Activated CD8-positive, alpha-beta memory T cell treated with anti-CD3 and anti-CD28 coated beads for 1 hour (primary cell): ENCODE results near the gene CFAP299.
"Not testable (repeated sequence)": the region's sequence is repeated elsewhere in the genome, so short reads cannot be mapped to it uniquely, and the experiment has no call there.

ENCODE experiments used
- DNase-seq, 2 donors: peaks; one replicate each; pipeline ENCODE4 v3.0.0-alpha.2; 2020; ENCODE audit warnings: low read depth in 1 of 2; ENCODE audit errors: extremely low read depth in 1 of 2

Gene CFAP299

DNA sequence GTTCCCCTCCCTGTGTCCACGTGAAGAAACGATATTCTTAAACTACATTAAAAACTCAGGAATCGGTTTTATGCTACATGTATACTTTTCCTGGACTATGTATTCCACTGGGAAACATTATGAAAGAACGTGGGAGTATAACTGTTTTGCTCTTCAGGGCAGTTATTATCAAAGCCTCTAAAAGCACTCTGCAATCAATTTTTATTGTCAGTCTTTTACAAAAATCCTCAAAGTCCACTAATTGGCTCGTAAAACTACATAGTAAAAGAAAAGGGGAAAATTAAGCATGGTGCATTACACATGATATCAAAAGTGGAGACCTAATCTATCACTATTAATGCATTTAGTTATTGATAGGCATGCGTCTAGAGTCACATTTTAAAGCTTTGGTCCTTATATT lies 11.4 kb upstream of the CFAP299 start:
- DNase-seq = no peak

GRCh38 chr4:80331693-80332092 lies 3.8 kb upstream of the CFAP299 start:
- DNase-seq = no peak

GRCh38 chr4:80333121-80333520 lies 2.4 kb upstream of the CFAP299 start:
- DNase-seq = no peak

- no peak for DNase-seq
Observed at GRCh38 chr4:80334568-80334967, 962 bp upstream of the CFAP299 start.

- DNase-seq = no peak
Observed at GRCh38 chr4:80335226-80335553, 340 bp upstream of the CFAP299 start.

DNA sequence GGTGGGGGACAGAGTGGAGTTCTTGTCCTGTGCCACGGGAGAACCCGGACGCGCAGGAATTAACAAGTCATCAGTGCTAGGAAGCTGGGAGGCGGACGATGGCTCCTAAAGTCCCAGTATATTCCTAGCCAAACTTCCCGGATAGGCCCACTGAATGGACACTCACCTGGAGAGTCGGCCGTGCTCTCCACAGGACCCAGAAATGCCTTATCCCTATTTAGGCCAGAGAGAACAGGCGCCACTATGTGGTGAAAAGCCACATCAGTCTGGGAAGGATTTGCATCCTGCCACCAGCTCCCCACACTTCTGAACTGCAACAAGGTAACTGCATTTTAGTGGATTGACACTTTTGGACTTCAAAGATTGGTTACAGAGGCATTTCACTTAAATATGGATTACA lies 1.1 kb downstream of the CFAP299 start:
- DNase-seq = no peak

GRCh38 chr4:80340036-80340435 lies 4.5 kb downstream of the CFAP299 start:
- DNase-seq = no peak

DNA sequence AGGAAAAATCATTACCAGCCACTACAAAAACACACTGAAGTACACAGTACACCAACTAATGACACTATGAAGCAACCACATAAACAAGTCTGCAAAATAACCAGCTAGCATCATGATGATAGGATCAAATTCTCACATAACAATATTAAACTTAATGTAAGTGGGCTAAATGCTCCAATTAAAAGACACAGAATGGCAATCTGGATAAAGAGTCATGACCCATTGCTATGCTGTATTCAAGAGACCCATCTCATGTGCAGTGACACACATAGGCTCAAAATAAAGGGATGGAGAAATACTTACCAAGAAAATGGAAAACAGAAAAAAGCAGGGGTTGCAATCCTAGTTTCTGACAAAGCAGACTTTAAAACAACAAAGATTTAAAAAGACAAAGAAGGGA lies 7.2 kb downstream of the CFAP299 start:
- DNase-seq = not testable (repeated sequence)

DNA sequence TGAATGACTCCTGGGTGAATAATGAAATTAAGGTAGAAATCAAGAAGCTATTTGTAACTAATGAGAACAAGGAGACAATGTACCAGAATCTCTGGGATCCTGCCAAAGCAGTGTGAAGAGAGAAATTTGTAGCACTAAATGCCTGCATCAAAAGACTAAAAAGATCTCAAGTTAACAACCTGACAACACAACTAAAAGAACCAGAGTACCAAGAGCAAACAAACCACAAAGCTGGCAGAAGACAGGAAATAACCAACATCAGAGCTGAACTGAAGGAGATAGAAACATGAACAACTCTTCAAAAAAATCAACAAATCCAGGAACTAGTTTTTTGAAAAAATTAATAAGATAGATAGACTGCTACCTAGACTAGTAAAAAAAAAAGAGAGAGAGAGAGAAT lies 8.4 kb downstream of the CFAP299 start:
- no peak for DNase-seq

GRCh38 chr4:80360084-80360483 lies 24.6 kb downstream of the CFAP299 start:
- DNase-seq = no peak

GRCh38 chr4:80360900-80361299 lies 25.4 kb downstream of the CFAP299 start:
- no peak for DNase-seq

DNA sequence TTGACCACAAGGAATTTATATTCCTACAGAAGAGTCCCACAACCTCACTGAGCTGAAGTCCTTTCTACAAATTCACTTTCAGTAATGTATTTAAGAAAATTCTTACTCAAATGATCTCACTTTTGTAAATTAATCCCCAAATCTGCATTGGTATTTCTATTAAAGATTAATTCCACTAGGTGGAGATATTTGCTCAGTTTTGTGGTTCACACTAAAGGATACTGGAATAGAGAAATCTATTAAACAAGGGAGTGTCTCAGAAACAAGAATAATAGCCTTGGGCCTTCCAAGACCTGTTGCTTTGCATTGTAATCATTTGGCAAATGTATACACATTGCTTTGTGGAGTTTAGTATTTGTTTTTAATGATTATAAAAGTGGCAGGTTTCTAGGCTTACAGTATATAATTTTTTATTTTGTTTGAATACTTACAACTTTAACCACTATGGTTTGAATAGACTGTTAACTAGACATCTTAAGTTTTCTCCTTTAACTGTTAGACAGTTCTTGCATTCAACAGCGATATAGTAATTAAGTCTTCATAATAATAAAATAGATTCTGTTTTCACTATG lies 25.9 kb downstream of the CFAP299 start:
- no peak for DNase-seq

GRCh38 chr4:80362578-80363181 lies 27.1 kb downstream of the CFAP299 start:
- peak in 1 of 2 donors; percentile 16 for DNase-seq

DNA sequence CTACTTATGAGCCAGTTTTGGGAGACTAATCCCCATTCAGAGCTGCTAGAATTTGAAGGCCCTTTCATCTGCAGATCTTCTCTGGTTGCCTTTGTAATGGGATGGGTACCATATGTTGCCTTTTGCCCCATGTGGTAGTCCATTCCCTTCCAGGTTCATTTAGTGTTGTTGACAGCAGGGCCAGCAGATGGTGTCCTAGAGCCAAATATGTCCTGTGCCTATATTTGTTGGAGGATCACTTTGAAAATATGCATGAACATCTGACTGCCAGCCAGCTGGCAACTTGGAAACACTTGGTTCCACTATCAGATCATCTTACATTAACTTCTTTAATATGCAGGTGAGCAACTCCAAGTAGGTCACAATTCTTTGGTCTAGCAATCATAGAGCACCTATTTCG lies 30.4 kb downstream of the CFAP299 start:
- DNase-seq = peak in 1 of 2 donors; percentile 11

GRCh38 chr4:80367737-80368136 lies 32.2 kb downstream of the CFAP299 start:
- DNase-seq = no peak

- no peak for DNase-seq
Observed at GRCh38 chr4:80370635-80371034, 35.1 kb downstream of the CFAP299 start.

DNA sequence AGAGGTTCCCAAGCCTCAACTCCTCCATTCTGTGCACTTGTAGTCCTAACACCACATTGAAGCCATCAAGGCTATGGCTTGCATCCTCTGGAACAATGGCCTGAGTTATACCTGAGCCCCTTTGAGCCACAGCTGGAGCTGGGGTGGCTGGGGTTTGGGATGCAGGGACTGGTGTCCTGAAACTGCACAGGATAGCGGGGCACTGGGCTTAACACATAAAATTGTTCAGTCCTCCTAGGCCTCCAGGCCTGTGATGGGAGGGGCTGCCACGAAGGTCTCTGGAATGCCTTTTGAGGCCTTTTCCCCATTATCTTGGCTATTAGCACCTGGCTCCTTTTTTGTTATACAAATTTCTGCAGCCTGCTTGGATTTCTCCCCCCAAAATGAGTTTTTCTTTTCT lies 35.5 kb downstream of the CFAP299 start:
- no peak for DNase-seq

DNA sequence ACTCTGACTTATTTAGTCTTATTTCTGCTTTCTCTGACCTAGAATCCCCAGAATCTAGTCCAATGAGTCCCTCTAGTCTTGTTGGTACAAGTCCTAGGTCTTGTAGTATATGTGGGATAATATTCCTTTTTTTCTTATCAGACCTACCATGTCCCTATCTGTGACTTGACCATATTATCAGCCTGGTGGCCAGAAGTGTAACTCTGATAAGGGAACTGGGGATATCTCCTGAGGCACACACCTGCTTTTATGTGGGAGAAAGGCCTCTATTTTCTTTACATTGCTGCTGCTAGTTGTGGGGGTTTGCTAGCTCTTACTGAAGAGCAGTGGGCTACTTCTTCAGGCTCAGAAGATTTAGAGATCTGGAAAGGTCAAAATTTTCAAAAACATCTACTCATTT lies 38.6 kb downstream of the CFAP299 start:
- DNase-seq = no peak

DNA sequence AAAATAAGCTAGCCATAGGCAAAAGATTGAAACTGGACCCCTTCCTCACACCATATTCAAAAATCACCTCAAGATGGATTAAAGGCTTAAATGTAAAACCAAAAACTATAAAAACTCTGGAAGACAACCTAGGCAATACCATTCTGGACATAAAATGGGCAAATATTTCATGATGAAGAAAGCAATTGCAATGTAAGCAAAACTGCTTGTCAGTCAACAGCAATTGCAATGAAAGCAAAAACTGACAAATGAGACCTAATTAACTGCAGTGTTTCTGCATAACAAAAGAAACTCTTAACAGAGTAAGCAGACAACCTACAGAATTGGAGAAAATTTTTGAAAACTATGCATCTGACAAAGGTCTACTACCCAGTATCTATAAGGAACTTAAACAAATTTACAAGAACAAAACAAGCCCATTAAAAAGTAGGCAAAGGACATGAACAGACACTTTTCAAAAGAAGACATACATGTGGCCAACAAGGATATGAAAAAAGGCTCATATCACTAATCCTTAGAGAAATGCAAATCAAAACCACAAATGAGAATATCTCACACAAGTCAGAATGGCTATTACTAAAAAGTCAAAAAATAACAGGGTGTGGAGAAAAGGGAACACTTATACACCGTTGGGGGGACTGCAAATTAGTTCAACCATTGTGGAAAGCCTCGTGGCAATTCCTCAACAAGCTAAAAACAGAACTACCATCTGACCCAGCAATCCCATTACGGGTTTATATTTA lies 46.7 kb downstream of the CFAP299 start:
- no peak for DNase-seq

DNA sequence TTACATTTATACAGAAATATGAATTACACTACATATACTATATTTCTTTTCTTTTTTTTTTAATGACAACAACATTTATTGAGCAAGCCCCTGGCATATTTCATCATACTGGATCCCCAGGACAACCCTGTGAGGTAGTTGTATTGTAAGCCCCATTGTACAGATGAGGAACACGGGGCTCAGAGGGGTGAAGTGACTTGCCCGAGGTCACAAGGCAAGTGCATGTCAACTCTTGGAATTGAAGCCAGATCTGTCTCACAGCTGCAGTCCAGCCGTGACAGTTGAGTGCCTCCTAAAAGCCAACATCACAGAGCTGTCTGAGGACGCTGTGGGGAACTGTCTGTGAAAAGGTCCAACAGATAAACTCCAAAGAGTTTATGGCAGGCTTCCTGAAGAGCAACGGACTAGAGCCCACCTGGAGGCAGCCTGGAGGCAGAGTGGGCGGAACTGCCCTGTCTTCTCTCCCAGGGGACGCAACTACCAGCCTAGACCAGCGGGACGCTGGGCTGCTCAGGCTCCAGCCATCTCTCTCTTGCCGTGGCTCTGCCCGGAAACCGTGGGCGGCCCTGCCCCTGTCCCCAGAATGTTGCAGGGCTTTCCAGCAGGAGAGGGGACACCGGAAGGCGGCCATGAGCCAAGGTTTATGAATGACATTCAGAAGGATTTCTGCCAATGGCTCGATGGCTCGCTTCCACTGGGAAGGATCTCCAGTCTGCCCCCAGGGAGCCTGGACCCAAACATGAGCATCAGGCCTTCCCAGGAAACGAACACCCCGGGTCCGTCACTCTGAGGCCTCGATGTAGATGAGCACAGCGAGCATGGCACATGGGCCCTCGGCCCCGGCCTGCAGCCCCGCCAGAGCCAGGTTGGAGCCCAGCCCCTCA lies 50.1 kb downstream of the CFAP299 start:
- DNase-seq = no peak

DNA sequence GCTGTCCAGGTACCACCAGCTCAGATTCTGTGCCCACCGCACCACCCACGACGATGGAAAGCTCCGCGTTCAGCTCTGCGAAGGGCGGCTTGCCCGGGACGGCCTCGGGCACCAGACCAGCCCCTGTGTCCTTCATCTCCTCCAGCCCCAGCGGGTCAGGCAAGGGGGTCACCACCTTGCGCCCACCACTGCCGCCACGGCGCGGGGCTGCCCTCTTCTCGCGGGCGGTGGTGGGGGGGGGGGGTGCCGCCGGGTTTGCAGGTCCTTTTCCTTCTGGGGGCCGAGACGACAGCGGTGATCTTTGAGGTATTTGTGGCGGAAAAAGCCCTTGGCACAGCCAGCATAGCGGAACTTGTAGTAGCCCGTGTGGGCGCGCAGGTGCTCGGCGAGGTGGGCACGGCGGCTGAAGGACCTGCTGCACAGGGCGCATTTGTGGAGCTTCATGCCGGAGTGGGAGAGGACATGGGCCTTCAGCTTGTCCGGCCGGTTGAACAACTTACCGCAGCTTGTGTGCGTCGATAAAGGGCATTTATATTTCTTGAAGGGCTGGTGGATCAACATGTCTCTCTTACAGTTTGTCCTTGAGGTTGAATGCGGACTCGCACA lies 50.9 kb downstream of the CFAP299 start:
- no peak for DNase-seq
